HCT116 (cell line): Measurements from ENCODE around the gene FOXS1. TPM values are rescaled to one million over a fixed set of nuclear protein-coding genes. Genes with fewer than 3 reads are reported as not detected.

Source experiments
- ATAC-seq: fragments of 200-7000 bp; cut with Tn5 transposase; 2 replicates; pipeline ENCODE4 v1.9.1; 2020; ENCODE audit warnings: mild to moderate bottlenecking, moderate library complexity
- BruUV-seq: library from RNA; stranded (reverse); fragments of 400-500 nt; replicated peaks from 2 replicates; lab custom pipeline; 2021; lab: Mats Ljungman, UMichigan
- CTCF ChIA-PET: fragments of 300-600 bp; sonication (Branson Sonifier 250); formaldehyde crosslinking; loops from one replicate; lab custom pipeline; 2021; ENCODE audit warnings: antibody characterized with exemption; lab: Charles Lee
- POLR2A ChIA-PET: fragments of 300-600, 350-600 bp; sonication (Branson Sonifier 250); formaldehyde crosslinking; loops from one replicate; lab custom pipeline; 2021; ENCODE audit warnings: antibody characterized with exemption; lab: Charles Lee
- RAD21 ChIA-PET, 2 experiments: fragments of 300-600 bp; sonication (Branson Sonifier 250); formaldehyde crosslinking; loops; one replicate each; lab custom pipeline; 2023; ENCODE audit warnings: low total read pairs in 2 of 2; ENCODE audit not compliant: uncharacterized antibody in 2 of 2, unreplicated experiment in 2 of 2, low non-redundant PET in 1 of 2; lab: Charles Lee
- DNase-seq: peaks from one replicate; pipeline ENCODE4 v3.0.0-alpha.2; 2010; ENCODE audit warnings: low read depth, low spot score
- H2AFZ ChIP-seq: fragments of 200-600 bp; shearing (Covaris generic), sonication (generic); 2 replicates; pipeline ENCODE4 v1.6.1; 2017; ENCODE audit warnings: low read depth, mixed run types, mixed read lengths, antibody characterized with exemption, low read length; ENCODE audit not compliant: poor library complexity, severe bottlenecking
- H3K27ac ChIP-seq: 2 replicates; pipeline ENCODE4 v1.5.1; 2012; ENCODE audit warnings: low read depth, low read length
- H3K27me3 ChIP-seq: fragments of 200-600 bp; sonication (generic); 2 replicates; pipeline ENCODE4 v1.6.1; 2016; ENCODE audit warnings: mixed run types, low read length, mixed read lengths; ENCODE audit not compliant: insufficient read depth
- H3K36me3 ChIP-seq, 2 experiments: fragments of 200-500 bp in 1 of 2; fragments of 200-600 bp in 1 of 2; sonication (Bioruptor generic) in 1 of 2; sonication (generic) in 1 of 2; 2 replicates each; pipeline versions ENCODE4 v1.5.1 to v1.6.1; 2014 to 2016; ENCODE audit warnings: low read length in 2 of 2, inconsistent platforms in 1 of 2, mixed read lengths in 1 of 2, mixed run types in 1 of 2; ENCODE audit not compliant: insufficient read depth in 2 of 2, control insufficient read depth in 1 of 2
- H3K4me1 ChIP-seq, 2 experiments: fragments of 200-600 bp in 1 of 2; sonication (generic) in 1 of 2; 2 replicates each; pipeline versions ENCODE4 v1.5.1 to v1.6.1; 2012 to 2017; ENCODE audit warnings: low read length in 2 of 2, inconsistent platforms in 1 of 2, mild to moderate bottlenecking in 1 of 2, mixed read lengths in 1 of 2, mixed run types in 1 of 2, moderate library complexity in 1 of 2; ENCODE audit not compliant: insufficient read depth in 2 of 2, control insufficient read depth in 1 of 2
- H3K4me2 ChIP-seq: fragments of 200-600 bp; sonication (generic); 2 replicates; pipeline ENCODE4 v1.6.1; 2017; ENCODE audit warnings: mixed run types, low read length, mixed read lengths
- H3K4me3 ChIP-seq, 2 experiments: fragments of 200-600 bp in 1 of 2; sonication (generic) in 1 of 2; replicated peaks in 1 of 2; 2 replicates each; pipeline ENCODE4 v1.5.1; 2011 to 2016; ENCODE audit warnings: low read length in 2 of 2, control low read depth in 1 of 2, low read depth in 1 of 2, mild to moderate bottlenecking in 1 of 2, mixed read lengths in 1 of 2, mixed run types in 1 of 2
- H3K79me2 ChIP-seq: fragments of 200-600 bp; sonication (generic); 2 replicates; pipeline ENCODE4 v1.6.1; 2017; ENCODE audit warnings: mild to moderate bottlenecking, mixed run types, low read length, moderate library complexity, mixed read lengths; ENCODE audit not compliant: insufficient read depth
- H3K9ac ChIP-seq: fragments of 200-600 bp; sonication (generic); 2 replicates; pipeline ENCODE4 v1.6.1; 2016; ENCODE audit warnings: low read length, mixed read lengths
- H3K9me2 ChIP-seq: fragments of 200-600 bp; sonication (generic), shearing (Covaris generic); 2 replicates; pipeline ENCODE4 v1.6.1; 2017; ENCODE audit warnings: mixed run types, mild to moderate bottlenecking, moderate library complexity; ENCODE audit not compliant: insufficient read depth
- H3K9me3 ChIP-seq, 2 experiments: fragments of 200-500 bp in 1 of 2; fragments of 200-600 bp in 1 of 2; sonication (Bioruptor generic) in 1 of 2; sonication (generic) in 1 of 2; 2 replicates each; pipeline ENCODE4 v1.6.1; 2014 to 2017; ENCODE audit warnings: low read length in 2 of 2, mixed read lengths in 2 of 2, inconsistent platforms in 1 of 2, low read depth in 1 of 2, mild to moderate bottlenecking in 1 of 2, mixed run types in 1 of 2, moderate library complexity in 1 of 2; ENCODE audit not compliant: control insufficient read depth in 1 of 2, insufficient read depth in 1 of 2
- H4K20me1 ChIP-seq: fragments of 200-600 bp; sonication (generic), shearing (Covaris generic); 2 replicates; pipeline ENCODE4 v1.6.1; 2017; ENCODE audit warnings: mixed run types, mild to moderate bottlenecking, moderate library complexity; ENCODE audit not compliant: insufficient read depth
- CBX3 ChIP-seq: IDR thresholded peaks from 2 replicates; pipeline ENCODE4 v1.6.1; 2012; ENCODE audit warnings: low read depth
- CEBPB ChIP-seq: IDR thresholded peaks from 2 replicates; pipeline ENCODE4 v1.6.1; 2012; ENCODE audit warnings: low read depth
- EGR1 ChIP-seq: IDR thresholded peaks from 2 replicates; pipeline ENCODE4 v1.6.1; 2012; ENCODE audit warnings: low read depth
- EZH2 ChIP-seq: fragments of 200-600 bp; sonication (generic); IDR thresholded peaks from 2 replicates; pipeline ENCODE4 v1.6.1; 2017; ENCODE audit warnings: antibody characterized with exemption, mixed run types
- EZH2phosphoT487 ChIP-seq: fragments of 200-600 bp; IDR thresholded peaks from 2 replicates; pipeline ENCODE4 v1.6.1; 2018; ENCODE audit warnings: antibody characterized with exemption, borderline replicate concordance
- JUND ChIP-seq: IDR thresholded peaks from 2 replicates; pipeline ENCODE4 v1.6.1; 2012
- POLR2A ChIP-seq: IDR thresholded peaks from 2 replicates; pipeline ENCODE4 v1.7.0; 2011; ENCODE audit warnings: borderline replicate concordance; ENCODE audit not compliant: insufficient read depth, insufficient read length; ENCODE audit errors: extremely low read depth
- RAD21 ChIP-seq: IDR thresholded peaks from 2 replicates; pipeline ENCODE4 v1.6.1; 2012; ENCODE audit warnings: low read depth, mild to moderate bottlenecking
- SIN3A ChIP-seq: IDR thresholded peaks from 2 replicates; pipeline ENCODE4 v1.6.1; 2012; ENCODE audit warnings: low read depth
- SP1 ChIP-seq: IDR thresholded peaks from 2 replicates; pipeline ENCODE4 v1.6.1; 2012; ENCODE audit warnings: low read depth
- SRF ChIP-seq: IDR thresholded peaks from 2 replicates; pipeline ENCODE4 v1.6.1; 2012; ENCODE audit warnings: low read depth
- TCF7L2 ChIP-seq: IDR thresholded peaks from 2 replicates; pipeline ENCODE4 v1.7.0; 2011; ENCODE audit warnings: borderline replicate concordance, inconsistent platforms; ENCODE audit not compliant: insufficient read depth, insufficient read length; ENCODE audit errors: extremely low read depth
- YY1 ChIP-seq: IDR thresholded peaks from 2 replicates; pipeline ENCODE4 v1.6.1; 2011; ENCODE audit warnings: low read length, low read depth, moderate library complexity, mild to moderate bottlenecking; ENCODE audit not compliant: insufficient replicate concordance; ENCODE audit errors: extremely low read depth
- ZFX ChIP-seq: fragments of 450-650 bp; IDR thresholded peaks from 2 replicates; pipeline ENCODE4 v1.6.1; 2017
- ZNF274 ChIP-seq: fragments of 200-500 bp; sonication (Bioruptor generic); IDR thresholded peaks from 2 replicates; pipeline ENCODE4 v1.6.1; 2014; ENCODE audit warnings: mild to moderate bottlenecking, low read depth, low read length, inconsistent platforms
- intact Hi-C: fragments of 100-400 bp; cut with micrococcal nuclease; formaldehyde crosslinking; loops from 2 replicates; pipeline ENCODE4 v1.10.0; 2022
- total RNA-seq: library from RNA; stranded (reverse); gene quantifications from one replicate; pipeline ENCODE4 v1.2.1, GENCODE V29; 2021; ENCODE audit not compliant: unreplicated experiment
- TF ChIP-seq, protein P1 (sequence below): IDR thresholded peaks from 2 replicates; pipeline ENCODE4 v1.6.1; 2012
- TF ChIP-seq, protein P2 (sequence below): IDR thresholded peaks from 2 replicates; pipeline ENCODE4 v1.6.1; 2012
- TF ChIP-seq, protein P3 (sequence below): IDR thresholded peaks from 2 replicates; pipeline ENCODE4 v1.6.1; 2011; ENCODE audit warnings: mild to moderate bottlenecking, low read length, moderate library complexity; ENCODE audit not compliant: insufficient replicate concordance; ENCODE audit errors: extremely low read depth
- TF ChIP-seq, protein P4 (sequence below): IDR thresholded peaks from 2 replicates; pipeline ENCODE4 v1.6.1; 2012; ENCODE audit warnings: low read depth
- TF ChIP-seq, protein P5 (sequence below), 3 experiments: fragments of 200-600 bp in 1 of 3; sonication (generic) in 1 of 3; IDR thresholded peaks in 2 of 3; conservative IDR thresholded peaks in 1 of 3; 2 replicates each; pipeline ENCODE4 v1.5.1; 2012 to 2017; ENCODE audit warnings: low read depth in 2 of 3, low read length in 2 of 3, antibody characterized with exemption in 1 of 3, borderline replicate concordance in 1 of 3, control low read depth in 1 of 3, mild to moderate bottlenecking in 1 of 3, mixed read lengths in 1 of 3, mixed run types in 1 of 3, moderate library complexity in 1 of 3; ENCODE audit not compliant: insufficient read depth in 1 of 3

Gene FOXS1
- total RNA-seq, 1 experiment from 2014 or later, result not detected

DNA sequence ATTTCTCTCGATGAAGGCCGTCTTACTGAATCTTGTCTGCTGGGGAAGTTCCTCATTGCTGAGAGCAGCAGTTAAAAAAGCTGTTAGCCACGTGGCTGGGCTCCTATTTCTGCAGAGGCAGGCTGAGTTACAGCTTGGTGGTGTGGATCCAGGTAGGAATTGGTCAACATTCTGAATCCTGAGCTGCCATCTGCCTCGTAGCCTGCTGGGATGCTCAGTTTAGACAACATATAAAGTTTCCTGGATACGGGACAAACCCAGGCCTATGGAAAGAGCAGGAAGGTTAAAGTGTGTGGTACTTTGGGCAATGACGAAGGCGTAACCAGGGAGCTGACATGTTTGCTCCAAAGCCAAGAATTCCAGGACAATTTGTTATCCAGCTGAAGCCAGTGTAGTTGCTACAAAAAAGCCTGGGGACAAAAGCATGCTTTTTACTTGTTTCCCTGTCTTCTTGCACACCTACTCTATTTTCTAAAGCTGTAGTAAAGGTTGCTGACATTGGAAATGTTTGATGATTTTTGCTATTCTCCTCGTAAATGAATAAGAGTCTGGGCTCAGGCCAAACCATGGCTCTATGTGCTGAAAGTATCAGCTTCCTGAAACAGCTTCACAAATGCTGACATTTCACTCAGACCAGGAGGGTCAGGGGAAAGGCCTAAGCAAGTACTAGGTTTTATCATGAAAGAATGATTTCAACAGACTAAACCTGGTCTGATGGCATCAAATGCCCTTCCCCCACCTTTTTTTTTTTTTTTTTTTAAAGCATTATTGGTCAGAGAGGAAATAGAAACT, 38.6 kb downstream of the FOXS1 start:
- Histone ChIP-seq H3K4me2 (no peak overlapping the region), H3K4me1 (peaks cover 0 to 11% of the 10 kb centered on the region in 2 experiments; a peak in 1 of 4 replicates), H4K20me1 (no peaks in the 10 kb centered on the region), H3K9ac (no peak overlapping the region), H3K9me2 (no peaks in the 10 kb centered on the region), H3K9me3 (no peaks in the 10 kb centered on the region), H3K4me3 (no peak overlapping the region), H3K27me3 (no peaks in the 10 kb centered on the region), H3K27ac (no peak overlapping the region), H3K79me2 (no peaks in the 10 kb centered on the region), H2AFZ (no peak overlapping the region), H3K36me3 (peaks cover 9 to 24% of the 10 kb centered on the region in 2 experiments)
- intact Hi-C loops, result no loop called here
- ATAC-seq (no peak), DNase-seq (no peak)
- RAD21 ChIA-PET, result no interaction called here
- POLR2A ChIA-PET, result interaction anchor here (1.3 kb wide), 1 partner anchor 11 kb away, joined by 4 read pairs; no protein-coding TSS in a partner anchor
- BruUV-seq, result no TSS peak
- CTCF ChIA-PET, result no interaction called here
- TF ChIP-seq POLR2A, result no peak
- no peak for TF ChIP-seq ZNF274
- TF ChIP-seq CBX3, result no peak
- no peak for TF ChIP-seq CEBPB
- TF ChIP-seq SP1, result no peak
- TF ChIP-seq JUND, result no peak
- TF ChIP-seq, protein P1, sequence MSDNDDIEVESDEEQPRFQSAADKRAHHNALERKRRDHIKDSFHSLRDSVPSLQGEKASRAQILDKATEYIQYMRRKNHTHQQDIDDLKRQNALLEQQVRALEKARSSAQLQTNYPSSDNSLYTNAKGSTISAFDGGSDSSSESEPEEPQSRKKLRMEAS, result no peak
- no peak for TF ChIP-seq SRF
- TF ChIP-seq EZH2, result no peak
- TF ChIP-seq, protein P2, sequence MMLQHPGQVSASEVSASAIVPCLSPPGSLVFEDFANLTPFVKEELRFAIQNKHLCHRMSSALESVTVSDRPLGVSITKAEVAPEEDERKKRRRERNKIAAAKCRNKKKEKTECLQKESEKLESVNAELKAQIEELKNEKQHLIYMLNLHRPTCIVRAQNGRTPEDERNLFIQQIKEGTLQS, result no peak
- TF ChIP-seq, protein P3, sequence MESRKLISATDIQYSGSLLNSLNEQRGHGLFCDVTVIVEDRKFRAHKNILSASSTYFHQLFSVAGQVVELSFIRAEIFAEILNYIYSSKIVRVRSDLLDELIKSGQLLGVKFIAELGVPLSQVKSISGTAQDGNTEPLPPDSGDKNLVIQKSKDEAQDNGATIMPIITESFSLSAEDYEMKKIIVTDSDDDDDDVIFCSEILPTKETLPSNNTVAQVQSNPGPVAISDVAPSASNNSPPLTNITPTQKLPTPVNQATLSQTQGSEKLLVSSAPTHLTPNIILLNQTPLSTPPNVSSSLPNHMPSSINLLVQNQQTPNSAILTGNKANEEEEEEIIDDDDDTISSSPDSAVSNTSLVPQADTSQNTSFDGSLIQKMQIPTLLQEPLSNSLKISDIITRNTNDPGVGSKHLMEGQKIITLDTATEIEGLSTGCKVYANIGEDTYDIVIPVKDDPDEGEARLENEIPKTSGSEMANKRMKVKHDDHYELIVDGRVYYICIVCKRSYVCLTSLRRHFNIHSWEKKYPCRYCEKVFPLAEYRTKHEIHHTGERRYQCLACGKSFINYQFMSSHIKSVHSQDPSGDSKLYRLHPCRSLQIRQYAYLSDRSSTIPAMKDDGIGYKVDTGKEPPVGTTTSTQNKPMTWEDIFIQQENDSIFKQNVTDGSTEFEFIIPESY, result no peak
- TF ChIP-seq, protein P4, sequence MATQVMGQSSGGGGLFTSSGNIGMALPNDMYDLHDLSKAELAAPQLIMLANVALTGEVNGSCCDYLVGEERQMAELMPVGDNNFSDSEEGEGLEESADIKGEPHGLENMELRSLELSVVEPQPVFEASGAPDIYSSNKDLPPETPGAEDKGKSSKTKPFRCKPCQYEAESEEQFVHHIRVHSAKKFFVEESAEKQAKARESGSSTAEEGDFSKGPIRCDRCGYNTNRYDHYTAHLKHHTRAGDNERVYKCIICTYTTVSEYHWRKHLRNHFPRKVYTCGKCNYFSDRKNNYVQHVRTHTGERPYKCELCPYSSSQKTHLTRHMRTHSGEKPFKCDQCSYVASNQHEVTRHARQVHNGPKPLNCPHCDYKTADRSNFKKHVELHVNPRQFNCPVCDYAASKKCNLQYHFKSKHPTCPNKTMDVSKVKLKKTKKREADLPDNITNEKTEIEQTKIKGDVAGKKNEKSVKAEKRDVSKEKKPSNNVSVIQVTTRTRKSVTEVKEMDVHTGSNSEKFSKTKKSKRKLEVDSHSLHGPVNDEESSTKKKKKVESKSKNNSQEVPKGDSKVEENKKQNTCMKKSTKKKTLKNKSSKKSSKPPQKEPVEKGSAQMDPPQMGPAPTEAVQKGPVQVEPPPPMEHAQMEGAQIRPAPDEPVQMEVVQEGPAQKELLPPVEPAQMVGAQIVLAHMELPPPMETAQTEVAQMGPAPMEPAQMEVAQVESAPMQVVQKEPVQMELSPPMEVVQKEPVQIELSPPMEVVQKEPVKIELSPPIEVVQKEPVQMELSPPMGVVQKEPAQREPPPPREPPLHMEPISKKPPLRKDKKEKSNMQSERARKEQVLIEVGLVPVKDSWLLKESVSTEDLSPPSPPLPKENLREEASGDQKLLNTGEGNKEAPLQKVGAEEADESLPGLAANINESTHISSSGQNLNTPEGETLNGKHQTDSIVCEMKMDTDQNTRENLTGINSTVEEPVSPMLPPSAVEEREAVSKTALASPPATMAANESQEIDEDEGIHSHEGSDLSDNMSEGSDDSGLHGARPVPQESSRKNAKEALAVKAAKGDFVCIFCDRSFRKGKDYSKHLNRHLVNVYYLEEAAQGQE, result no peak
- TF ChIP-seq, protein P5, sequence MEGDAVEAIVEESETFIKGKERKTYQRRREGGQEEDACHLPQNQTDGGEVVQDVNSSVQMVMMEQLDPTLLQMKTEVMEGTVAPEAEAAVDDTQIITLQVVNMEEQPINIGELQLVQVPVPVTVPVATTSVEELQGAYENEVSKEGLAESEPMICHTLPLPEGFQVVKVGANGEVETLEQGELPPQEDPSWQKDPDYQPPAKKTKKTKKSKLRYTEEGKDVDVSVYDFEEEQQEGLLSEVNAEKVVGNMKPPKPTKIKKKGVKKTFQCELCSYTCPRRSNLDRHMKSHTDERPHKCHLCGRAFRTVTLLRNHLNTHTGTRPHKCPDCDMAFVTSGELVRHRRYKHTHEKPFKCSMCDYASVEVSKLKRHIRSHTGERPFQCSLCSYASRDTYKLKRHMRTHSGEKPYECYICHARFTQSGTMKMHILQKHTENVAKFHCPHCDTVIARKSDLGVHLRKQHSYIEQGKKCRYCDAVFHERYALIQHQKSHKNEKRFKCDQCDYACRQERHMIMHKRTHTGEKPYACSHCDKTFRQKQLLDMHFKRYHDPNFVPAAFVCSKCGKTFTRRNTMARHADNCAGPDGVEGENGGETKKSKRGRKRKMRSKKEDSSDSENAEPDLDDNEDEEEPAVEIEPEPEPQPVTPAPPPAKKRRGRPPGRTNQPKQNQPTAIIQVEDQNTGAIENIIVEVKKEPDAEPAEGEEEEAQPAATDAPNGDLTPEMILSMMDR (IDR thresholded peaks at IDR 0.05 in 2 of 3, conservative IDR thresholded peaks at IDR 0.05 in 1 of 3; ENCODE audit: borderline replicate concordance in 1 of 3, insufficient read depth in 1 of 3, low read depth in 2 of 3, low read length in 2 of 3), result no peak
- no peak for TF ChIP-seq YY1
- TF ChIP-seq RAD21, result no peak
- TF ChIP-seq TCF7L2, result no peak
- no peak for TF ChIP-seq EGR1
- no peak for TF ChIP-seq ZFX
- TF ChIP-seq EZH2phosphoT487, result no peak
- TF ChIP-seq SIN3A, result no peak
